HEK293T (cell line): ENCODE measurements around the gene GHR.

Experiments used
- ARNT ChIP-seq: fragments of 450-650 bp; IDR thresholded peaks from 2 replicates; pipeline ENCODE4 v1.6.1; 2017; ENCODE audit warnings: mild to moderate bottlenecking
- BHLHE40 ChIP-seq: fragments of 450-650 bp; IDR thresholded peaks from 2 replicates; pipeline ENCODE4 v1.6.1; 2016; ENCODE audit warnings: mild to moderate bottlenecking, moderate library complexity, borderline replicate concordance
- FOXA1 ChIP-seq: fragments of 450-650 bp; IDR thresholded peaks from 2 replicates; pipeline ENCODE4 v1.6.1; 2016; ENCODE audit warnings: mild to moderate bottlenecking
- FOXK2 ChIP-seq: fragments of 450-650 bp; IDR thresholded peaks from 2 replicates; pipeline ENCODE4 v1.6.1; 2016; ENCODE audit warnings: mild to moderate bottlenecking
- FOXM1 ChIP-seq: fragments of 450-650 bp; IDR thresholded peaks from 2 replicates; pipeline ENCODE4 v1.6.1; 2017; ENCODE audit warnings: mild to moderate bottlenecking, borderline replicate concordance
- HDGF ChIP-seq: fragments of 450-650 bp; IDR thresholded peaks from 2 replicates; pipeline ENCODE4 v1.6.1; 2017; ENCODE audit warnings: antibody characterized with exemption, borderline replicate concordance
- SP1 ChIP-seq: fragments of 450-650 bp; IDR thresholded peaks from 2 replicates; pipeline ENCODE4 v1.6.1; 2017
- SUZ12 ChIP-seq: fragments of 450-650 bp; IDR thresholded peaks from 2 replicates; pipeline ENCODE4 v1.6.1; 2016; ENCODE audit warnings: mild to moderate bottlenecking
- TARDBP ChIP-seq: fragments of 450-650 bp; IDR thresholded peaks from 2 replicates; pipeline ENCODE4 v1.6.1; 2016

GRCh38 chr5:42645138-42645537, 221.9 kb downstream of the GHR start:
- TF ChIP-seq FOXM1 = no peak
- no peak for TF ChIP-seq HDGF
- TF ChIP-seq SP1 = no peak
- TF ChIP-seq FOXA1 = no peak
- no peak for TF ChIP-seq ARNT
- no peak for TF ChIP-seq TARDBP
- TF ChIP-seq SUZ12 = no peak
- no peak for TF ChIP-seq BHLHE40
- no peak for TF ChIP-seq FOXK2
